Lung (tissue), 16 donors: ENCODE results near the gene ZACN. TPM values are rescaled to one million over a fixed set of nuclear protein-coding genes. Genes with fewer than 3 reads are reported as not detected.

Experiments used
- ATAC-seq: fragments of 200-7000 bp; cut with Tn5 transposase; one replicate; pipeline ENCODE4 v1.9.1; 2020; ENCODE audit warnings: moderate number of reproducible peaks; ENCODE audit not compliant: insufficient read depth, low FRiP score
- DNase-seq, 3 donors: peaks; one replicate each; pipeline ENCODE4 v3.0.0-alpha.2; 2013 to 2017
- H3K27ac ChIP-seq, 2 donors: one replicate each; pipeline ENCODE4 v1.5.1; 2013; ENCODE audit warnings: mild to moderate bottlenecking in 2 of 2, moderate library complexity in 2 of 2, control low read depth in 1 of 2, inconsistent platforms in 1 of 2, low read depth in 1 of 2, low read length in 1 of 2
- H3K27me3 ChIP-seq, 3 donors: one replicate each; pipeline ENCODE4 v1.5.1; 2013; ENCODE audit warnings: low read length in 2 of 3; ENCODE audit not compliant: control insufficient read depth in 3 of 3, insufficient read depth in 3 of 3
- H3K36me3 ChIP-seq, 4 donors: one replicate each; pipeline ENCODE4 v1.5.1; 2013; ENCODE audit warnings: low read length in 4 of 4, mild to moderate bottlenecking in 1 of 4, moderate library complexity in 1 of 4; ENCODE audit not compliant: control insufficient read depth in 4 of 4, insufficient read depth in 4 of 4
- H3K4me1 ChIP-seq, 5 donors: one replicate each; pipeline ENCODE4 v1.5.1; 2013; ENCODE audit warnings: low read length in 5 of 5, mild to moderate bottlenecking in 2 of 5, moderate library complexity in 1 of 5; ENCODE audit not compliant: control insufficient read depth in 5 of 5, insufficient read depth in 5 of 5
- H3K4me3 ChIP-seq: one replicate; pipeline ENCODE4 v1.5.1; 2013; ENCODE audit warnings: mild to moderate bottlenecking, control low read depth, moderate library complexity
- H3K9ac ChIP-seq, 2 donors: one replicate each; pipeline ENCODE4 v1.5.1; 2013; ENCODE audit warnings: low read length in 2 of 2, control low read depth in 1 of 2; ENCODE audit not compliant: insufficient read depth in 1 of 2
- H3K9me3 ChIP-seq, 4 donors: one replicate each; pipeline ENCODE4 v1.5.1; 2013; ENCODE audit warnings: low read length in 3 of 4, mild to moderate bottlenecking in 1 of 4, moderate library complexity in 1 of 4; ENCODE audit not compliant: control insufficient read depth in 4 of 4, insufficient read depth in 3 of 4
- WGBS, 2 donors: extraction: QIAGEN DNeasy Blood & Tissue Kit; methylation state at CpG; one replicate each; pipeline ENCODE4 v1.1.7; 2013; 5-methylcytosine and 5-hydroxymethylcytosine counted together
- long read RNA-seq, 5 donors: transcript quantifications; one replicate each; lab custom pipeline, GENCODE V29; 2026
- polyA plus RNA-seq, 2 donors: library from polyadenylated mRNA; stranded (reverse); fragments of 200-250 nt; gene quantifications; one replicate each; pipeline ENCODE4 v1.2.1, GENCODE V29; 2013
- total RNA-seq, 2 donors: library from RNA; depleted of rRNA in 1 of 2; stranded (reverse); fragments of >200 nt in 1 of 2; gene quantifications; one replicate each; pipeline ENCODE4 v1.2.1, GENCODE V29; 2014 to 2021
- TF ChIP-seq, protein P1 (sequence below): IDR thresholded peaks from 2 replicates; pipeline ENCODE4 v1.5.1; 2012; ENCODE audit warnings: mild to moderate bottlenecking; ENCODE audit errors: control extremely low read depth, extremely low read depth
- donor health status: control.
- donor health status: control.
- donor health status: Bipolar disorder and iron deficiency.
- donor health status: healthy.
- donor health status: DM: yes; HTN: yes; CAD: no.

Gene ZACN
- total RNA-seq, result under 1 TPM in 1 of 2 donors, not detected in 1; 0.25 TPM
- 1 to 10 TPM; 1.4 to 1.9 TPM for polyA plus RNA-seq
- long read RNA-seq, donor 1, transcript ZACN-205 (1 exons, 2,651 nt), result major isoform, 191 of 191 reads
- long read RNA-seq, donor 1, partial matches to known transcripts, result 0 of 191 reads
- long read RNA-seq, donor 1, other reads (novel, unspliced or antisense), result 0 of 191 reads
- long read RNA-seq, donor 2, transcript ZACN-205 (1 exons, 2,651 nt), result major isoform, 128 of 128 reads
- long read RNA-seq, donor 2, partial matches to known transcripts, result 0 of 128 reads
- long read RNA-seq, donor 2, other reads (novel, unspliced or antisense), result 0 of 128 reads
- long read RNA-seq, donor 3, transcript ZACN-205 (1 exons, 2,651 nt), result major isoform, 129 of 146 reads
- long read RNA-seq, donor 3, partial matches to known transcripts, result 11 of 146 reads
- long read RNA-seq, donor 3, other reads (novel, unspliced or antisense), result 6 of 146 reads
- long read RNA-seq, donor 4, transcript ZACN-205 (1 exons, 2,651 nt), result major isoform, 176 of 176 reads
- long read RNA-seq, donor 4, partial matches to known transcripts, result 0 of 176 reads
- long read RNA-seq, donor 4, other reads (novel, unspliced or antisense), result 0 of 176 reads
- long read RNA-seq, donor 5, transcript ZACN-205 (1 exons, 2,651 nt), result major isoform, 264 of 264 reads
- long read RNA-seq, donor 5, partial matches to known transcripts, result 0 of 264 reads
- long read RNA-seq, donor 5, other reads (novel, unspliced or antisense), result 0 of 264 reads

DNA sequence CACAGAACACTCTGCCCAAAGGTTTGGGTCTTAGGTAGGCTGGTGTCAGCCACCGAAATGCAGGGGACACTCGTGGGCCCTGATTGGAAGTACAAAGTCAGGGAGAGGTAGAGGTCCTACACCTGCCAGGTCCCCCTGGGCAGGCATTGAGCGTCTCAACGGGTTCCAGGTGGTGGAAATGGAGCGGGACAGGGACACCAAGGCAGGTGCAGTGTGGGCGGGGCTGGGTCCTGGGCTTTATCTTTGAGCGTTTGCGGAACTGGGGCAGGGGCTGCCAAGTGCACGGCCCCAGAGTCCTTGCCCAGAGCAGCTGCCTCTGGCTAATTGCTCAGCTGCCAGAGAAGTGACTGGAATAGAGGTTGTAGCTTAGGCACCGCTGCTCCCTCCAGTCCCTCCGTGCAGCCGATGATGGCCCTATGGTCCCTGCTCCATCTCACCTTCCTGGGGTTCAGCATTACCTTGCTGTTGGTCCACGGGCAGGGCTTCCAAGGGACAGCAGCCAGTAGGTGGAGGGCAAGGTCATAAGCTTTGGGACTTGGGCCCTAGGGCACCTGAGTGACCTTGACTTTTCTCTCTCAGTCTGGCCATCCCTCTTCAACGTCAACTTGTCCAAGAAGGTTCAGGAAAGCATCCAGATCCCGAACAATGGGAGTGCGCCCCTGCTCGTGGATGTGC, at the start of gene ZACN:
TSS of gene ZACN (plus strand) at position 323 of the 675 bp plus-strand sequence. CDS start at position 406, 83 bp downstream.
- TF ChIP-seq, protein P1, sequence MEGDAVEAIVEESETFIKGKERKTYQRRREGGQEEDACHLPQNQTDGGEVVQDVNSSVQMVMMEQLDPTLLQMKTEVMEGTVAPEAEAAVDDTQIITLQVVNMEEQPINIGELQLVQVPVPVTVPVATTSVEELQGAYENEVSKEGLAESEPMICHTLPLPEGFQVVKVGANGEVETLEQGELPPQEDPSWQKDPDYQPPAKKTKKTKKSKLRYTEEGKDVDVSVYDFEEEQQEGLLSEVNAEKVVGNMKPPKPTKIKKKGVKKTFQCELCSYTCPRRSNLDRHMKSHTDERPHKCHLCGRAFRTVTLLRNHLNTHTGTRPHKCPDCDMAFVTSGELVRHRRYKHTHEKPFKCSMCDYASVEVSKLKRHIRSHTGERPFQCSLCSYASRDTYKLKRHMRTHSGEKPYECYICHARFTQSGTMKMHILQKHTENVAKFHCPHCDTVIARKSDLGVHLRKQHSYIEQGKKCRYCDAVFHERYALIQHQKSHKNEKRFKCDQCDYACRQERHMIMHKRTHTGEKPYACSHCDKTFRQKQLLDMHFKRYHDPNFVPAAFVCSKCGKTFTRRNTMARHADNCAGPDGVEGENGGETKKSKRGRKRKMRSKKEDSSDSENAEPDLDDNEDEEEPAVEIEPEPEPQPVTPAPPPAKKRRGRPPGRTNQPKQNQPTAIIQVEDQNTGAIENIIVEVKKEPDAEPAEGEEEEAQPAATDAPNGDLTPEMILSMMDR, result no peak
- ATAC-seq, result no peak
- Histone ChIP-seq H3K4me3 (no peak within 1 kb of the TSS), H3K9me3 (peaks cover 0 to 8% (median 0%) of the 10 kb centered on the region in 4 donors), H3K36me3 (peaks cover 0 to 21% (median 6%) of the 10 kb centered on the region in 4 donors), H3K27me3 (peaks cover 4 to 53% (median 44%) of the 10 kb centered on the region in 3 donors), H3K9ac (no peak within 1 kb of the TSS), H3K4me1 (peaks cover 0 to 48% (median 19%) of the 10 kb centered on the region in 5 donors), H3K27ac (no peak within 1 kb of the TSS)
- DNase-seq, result no peak
- 64 to 68% methylated on average over 17 of the region's 17 CpGs for WGBS, 2 donors

DNA sequence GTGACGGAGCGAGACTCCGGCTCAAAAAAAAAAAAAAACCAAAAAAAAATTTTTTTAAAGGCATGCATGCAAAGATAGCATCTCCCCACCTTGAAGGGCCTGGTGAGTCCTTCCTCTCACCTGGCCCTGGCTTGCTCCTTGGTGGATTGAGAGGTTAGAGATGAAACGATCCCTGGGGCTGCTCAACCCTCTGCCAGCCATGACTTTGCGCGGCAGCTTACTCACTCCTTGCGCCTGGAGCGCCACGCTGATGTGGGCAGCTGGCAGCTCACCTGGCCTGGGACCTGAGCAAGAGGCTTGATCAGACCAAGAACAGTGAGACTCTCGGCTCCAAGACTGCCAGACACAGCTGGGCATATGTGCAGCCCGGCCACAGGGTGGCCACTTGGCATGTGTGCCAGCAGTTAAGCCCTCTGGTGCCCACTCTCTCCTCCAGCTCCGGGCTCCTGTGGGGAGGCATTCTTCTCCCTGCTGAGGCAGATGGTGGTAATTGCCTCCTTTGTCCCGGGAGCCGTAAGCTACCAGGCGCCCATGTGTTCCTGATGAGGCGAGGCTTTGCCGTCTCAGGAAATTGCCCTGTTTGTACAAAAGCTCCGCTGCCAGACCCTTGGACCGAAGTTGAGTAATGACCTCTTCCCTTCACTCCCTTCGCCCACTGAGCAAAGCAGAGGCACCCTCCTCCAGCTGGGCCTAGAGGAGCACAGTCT, 46.8 kb upstream of the ZACN start:
- H3K4me1 ChIP-seq, result peaks cover 0 to 15% (median 0%) of the 10 kb centered on the region in 5 donors
- no peaks in the 10 kb centered on the region for H3K9me3 ChIP-seq
- WGBS, 2 donors, result 77 to 79% methylated on average over 20 of the region's 20 CpGs
- DNase-seq (no peak), ATAC-seq (no peak)
- no peak overlapping the region for H3K9ac ChIP-seq
- H3K4me3 ChIP-seq, result no peak overlapping the region
- H3K36me3 ChIP-seq, result no peaks in the 10 kb centered on the region
- H3K27ac ChIP-seq, result no peak overlapping the region
- H3K27me3 ChIP-seq, result no peaks in the 10 kb centered on the region
- TF ChIP-seq, protein P1, result no peak

DNA sequence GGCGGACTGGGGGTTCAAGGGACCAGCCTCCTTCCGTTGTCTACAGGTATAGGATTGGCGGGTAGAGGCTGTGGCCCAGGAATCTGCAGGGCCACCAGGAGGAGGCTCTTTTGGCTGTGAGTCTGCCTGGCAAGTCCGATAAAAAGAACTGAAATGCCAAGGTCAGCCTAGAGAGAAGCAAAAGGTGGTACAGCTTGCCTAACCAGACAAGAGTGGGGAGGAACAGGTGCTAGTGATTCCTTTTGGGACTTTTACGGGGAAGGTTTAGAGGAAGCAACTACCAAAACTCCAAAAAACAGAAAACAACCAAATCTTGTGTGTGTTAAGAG, 46.2 kb upstream of the ZACN start:
- Histone ChIP-seq H3K27me3 (no peaks in the 10 kb centered on the region), H3K36me3 (no peaks in the 10 kb centered on the region), H3K9ac (no peak overlapping the region), H3K4me1 (peaks cover 0 to 15% (median 0%) of the 10 kb centered on the region in 5 donors), H3K9me3 (no peaks in the 10 kb centered on the region), H3K4me3 (no peak overlapping the region), H3K27ac (no peak overlapping the region)
- ATAC-seq (no peak), DNase-seq (no peak)
- WGBS, 2 donors, result 86 to 89% methylated on average over 5 of the region's 5 CpGs
- TF ChIP-seq, protein P1, result no peak
